Hematopoietic multipotent progenitor cell treated with erythropoietin and hydrocortisone succinate and interleukin-3 and kit ligand, for 8 days (in vitro differentiated cells): ENCODE results near the gene HTRA3.

Source experiments
- DNase-seq: peaks from one replicate; pipeline ENCODE4 v3.0.0-alpha.2; 2015

Gene HTRA3

DNA sequence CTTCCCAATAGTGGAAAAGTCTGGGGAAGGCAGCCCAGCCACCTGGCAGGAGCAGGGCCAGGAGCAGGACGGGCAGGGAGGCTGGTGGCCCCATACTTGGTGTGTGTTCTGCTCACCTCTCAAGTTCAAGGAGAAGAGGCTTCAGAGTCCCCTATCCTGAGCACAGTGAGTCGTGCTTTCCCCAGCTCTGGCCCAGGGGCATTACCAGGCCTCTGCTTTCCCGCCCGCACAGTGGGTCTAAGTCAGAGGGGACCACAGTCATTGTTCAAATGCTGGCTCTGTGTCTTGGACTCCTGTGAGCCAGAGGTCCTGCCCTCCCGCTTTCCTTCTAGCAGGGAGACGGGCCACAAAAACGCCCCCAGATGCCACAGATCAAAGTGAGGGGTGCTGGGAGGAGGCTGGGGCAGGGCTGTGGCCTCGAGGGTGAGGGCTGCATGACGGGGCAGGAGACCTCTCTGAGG lies 27.6 kb downstream of the HTRA3 start:
- no peak for DNase-seq

DNA sequence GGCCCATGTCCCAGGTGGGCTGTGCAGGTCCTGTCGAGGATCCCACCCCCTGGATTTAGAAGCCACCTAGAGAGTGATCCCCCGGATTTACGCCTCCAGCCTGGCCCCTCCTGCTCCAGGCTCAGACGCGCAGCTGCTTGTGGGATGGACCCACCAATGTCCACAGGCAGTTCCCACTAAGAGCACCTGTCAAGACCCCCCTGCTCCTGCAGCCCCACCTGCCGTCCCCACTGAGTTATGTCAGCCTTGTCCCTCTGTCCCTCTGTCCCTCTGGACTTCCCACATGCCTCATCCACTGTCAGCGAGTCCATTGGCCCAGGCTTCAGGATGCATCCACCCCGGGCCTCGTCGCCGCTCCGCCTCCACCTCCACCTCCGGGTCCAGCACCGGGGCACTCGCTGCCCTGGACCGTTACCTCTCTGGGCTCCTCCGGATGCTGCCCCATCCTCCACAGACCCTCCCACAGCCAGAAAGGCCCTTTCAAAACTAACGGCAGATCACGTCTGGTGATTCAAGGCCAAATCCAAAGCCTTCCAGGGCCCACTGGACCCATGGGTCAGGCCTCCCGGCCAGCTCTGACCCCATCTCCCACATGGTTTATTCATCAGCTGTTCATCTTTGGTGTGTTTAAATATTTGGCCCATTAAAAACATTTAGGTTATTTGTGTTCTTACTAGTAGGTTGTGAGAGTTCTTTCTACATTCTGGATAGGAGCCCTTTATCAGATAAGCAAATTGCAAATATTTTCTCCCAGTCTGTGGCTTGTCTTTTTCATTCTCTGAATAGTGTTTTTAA lies 28.3 kb downstream of the HTRA3 start:
- DNase-seq = no peak

DNA sequence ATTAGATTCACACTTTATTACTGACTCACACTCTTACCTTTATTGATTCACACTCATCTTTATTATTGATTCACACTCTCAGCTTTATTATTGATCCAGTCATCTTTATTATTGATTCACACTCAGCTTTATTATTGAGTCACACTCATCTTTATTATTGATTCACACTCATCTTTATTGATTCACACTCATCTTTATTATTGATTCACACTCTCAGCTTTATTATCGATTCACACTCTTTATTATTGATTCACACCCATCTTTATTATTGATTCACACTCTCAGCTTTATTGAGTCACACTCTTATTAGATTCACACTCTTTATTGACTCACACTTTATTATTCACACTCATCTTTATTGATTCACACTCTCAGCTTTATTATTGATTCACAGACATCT lies 31.3 kb downstream of the HTRA3 start:
- no peak for DNase-seq

GRCh38 chr4:8301851-8302730 lies 32.5 kb downstream of the HTRA3 start:
- DNase-seq = no peak

- no peak for DNase-seq
Measured at GRCh38 chr4:8303081-8303480, 33.5 kb downstream of the HTRA3 start.

DNA sequence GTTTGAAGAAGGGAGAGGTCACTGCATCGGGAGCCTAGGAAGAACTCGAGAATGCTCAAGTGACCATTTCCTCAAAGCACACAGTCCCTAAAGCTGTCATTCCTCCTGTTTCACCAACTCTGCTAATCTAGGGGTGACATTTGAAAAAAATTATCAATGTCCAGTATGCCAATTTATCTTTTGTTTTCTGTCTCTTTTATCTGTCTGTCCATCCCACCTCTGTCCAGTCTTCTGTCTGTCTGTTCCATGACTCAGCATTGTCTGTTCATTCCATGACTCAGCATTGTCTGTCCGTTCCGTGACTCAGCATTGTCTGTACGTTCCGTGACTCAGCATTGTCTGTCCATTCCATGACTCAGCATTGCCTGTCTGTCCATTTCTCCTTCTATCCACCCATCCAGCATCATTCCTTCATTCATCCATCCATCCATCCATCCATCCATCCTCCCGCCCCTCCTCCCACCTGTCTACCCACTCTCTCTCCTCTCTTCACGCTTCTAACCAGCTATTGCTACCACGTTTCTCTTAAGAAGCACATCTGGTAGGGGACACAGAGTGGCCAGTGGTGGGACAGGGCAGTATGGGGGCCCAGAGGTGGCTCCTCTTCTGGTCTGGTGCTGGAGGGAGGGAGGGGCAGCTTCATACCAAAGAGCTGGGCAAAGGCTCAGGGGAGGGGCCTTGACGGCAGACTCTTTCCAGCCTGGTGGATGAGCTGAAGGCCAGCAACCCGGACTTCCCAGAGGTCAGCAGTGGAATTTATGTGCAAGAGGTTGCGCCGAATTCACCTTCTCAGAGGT lies 34.1 kb downstream of the HTRA3 start:
- DNase-seq = peak; percentile 82

- DNase-seq = no peak
Measured at GRCh38 chr4:8304827-8305695, 35.5 kb downstream of the HTRA3 start.

DNA sequence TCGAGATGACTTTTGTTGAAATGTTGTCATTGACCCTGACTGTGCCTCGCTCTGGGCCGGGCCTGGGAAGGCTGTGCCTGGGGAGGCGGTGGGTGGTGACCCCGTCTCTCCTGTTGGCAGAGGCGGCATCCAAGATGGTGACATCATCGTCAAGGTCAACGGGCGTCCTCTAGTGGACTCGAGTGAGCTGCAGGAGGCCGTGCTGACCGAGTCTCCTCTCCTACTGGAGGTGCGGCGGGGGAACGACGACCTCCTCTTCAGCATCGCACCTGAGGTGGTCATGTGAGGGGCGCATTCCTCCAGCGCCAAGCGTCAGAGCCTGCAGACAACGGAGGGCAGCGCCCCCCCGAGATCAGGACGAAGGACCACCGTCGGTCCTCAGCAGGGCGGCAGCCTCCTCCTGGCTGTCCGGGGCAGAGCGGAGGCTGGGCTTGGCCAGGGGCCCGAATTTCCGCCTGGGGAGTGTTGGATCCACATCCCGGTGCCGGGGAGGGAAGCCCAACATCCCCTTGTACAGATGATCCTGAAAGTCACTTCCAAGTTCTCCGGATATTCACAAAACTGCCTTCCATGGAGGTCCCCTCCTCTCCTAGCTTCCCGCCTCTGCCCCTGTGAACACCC lies 36.4 kb downstream of the HTRA3 start:
- no peak for DNase-seq

DNA sequence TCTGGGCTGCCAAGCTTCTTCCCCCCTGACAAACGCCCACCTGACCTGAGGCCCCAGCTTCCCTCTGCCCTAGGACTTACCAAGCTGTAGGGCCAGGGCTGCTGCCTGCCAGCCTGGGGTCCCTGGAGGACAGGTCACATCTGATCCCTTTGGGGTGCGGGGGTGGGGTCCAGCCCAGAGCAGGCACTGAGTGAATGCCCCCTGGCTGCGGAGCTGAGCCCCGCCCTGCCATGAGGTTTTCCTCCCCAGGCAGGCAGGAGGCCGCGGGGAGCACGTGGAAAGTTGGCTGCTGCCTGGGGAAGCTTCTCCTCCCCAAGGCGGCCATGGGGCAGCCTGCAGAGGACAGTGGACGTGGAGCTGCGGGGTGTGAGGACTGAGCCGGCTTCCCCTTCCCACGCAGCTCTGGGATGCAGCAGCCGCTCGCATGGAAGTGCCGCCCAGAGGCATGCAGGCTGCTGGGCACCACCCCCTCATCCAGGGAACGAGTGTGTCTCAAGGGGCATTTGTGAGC lies 37.0 kb downstream of the HTRA3 start:
- no peak for DNase-seq

- DNase-seq = no peak
Measured at GRCh38 chr4:8307121-8307520, 37.6 kb downstream of the HTRA3 start.

DNA sequence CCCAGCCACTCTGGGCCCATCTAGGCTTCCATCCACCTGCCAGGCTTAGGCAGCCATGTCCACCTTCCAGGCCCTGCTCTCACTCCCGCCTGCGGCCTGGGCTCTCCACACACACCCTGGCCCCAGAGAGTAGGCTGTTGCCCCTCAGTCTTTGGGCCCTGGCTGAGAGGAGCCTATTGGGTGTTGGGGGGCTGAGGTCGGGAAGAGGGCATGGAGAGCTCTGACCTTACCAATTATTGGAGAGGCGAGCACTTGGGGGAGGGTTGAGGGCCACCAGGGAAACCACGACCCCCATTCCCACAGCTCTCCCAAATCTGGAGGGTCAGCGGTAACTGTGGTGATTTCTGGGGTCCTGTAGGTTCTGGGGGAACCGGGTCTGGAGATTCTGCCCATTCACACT lies 38.2 kb downstream of the HTRA3 start:
- DNase-seq = no peak

GRCh38 chr4:8308144-8308543 lies 38.6 kb downstream of the HTRA3 start:
- no peak for DNase-seq

- no peak for DNase-seq
Measured at GRCh38 chr4:8308856-8309771, 39.6 kb downstream of the HTRA3 start.

GRCh38 chr4:8310306-8310705 lies 40.8 kb downstream of the HTRA3 start:
- DNase-seq = no peak

DNA sequence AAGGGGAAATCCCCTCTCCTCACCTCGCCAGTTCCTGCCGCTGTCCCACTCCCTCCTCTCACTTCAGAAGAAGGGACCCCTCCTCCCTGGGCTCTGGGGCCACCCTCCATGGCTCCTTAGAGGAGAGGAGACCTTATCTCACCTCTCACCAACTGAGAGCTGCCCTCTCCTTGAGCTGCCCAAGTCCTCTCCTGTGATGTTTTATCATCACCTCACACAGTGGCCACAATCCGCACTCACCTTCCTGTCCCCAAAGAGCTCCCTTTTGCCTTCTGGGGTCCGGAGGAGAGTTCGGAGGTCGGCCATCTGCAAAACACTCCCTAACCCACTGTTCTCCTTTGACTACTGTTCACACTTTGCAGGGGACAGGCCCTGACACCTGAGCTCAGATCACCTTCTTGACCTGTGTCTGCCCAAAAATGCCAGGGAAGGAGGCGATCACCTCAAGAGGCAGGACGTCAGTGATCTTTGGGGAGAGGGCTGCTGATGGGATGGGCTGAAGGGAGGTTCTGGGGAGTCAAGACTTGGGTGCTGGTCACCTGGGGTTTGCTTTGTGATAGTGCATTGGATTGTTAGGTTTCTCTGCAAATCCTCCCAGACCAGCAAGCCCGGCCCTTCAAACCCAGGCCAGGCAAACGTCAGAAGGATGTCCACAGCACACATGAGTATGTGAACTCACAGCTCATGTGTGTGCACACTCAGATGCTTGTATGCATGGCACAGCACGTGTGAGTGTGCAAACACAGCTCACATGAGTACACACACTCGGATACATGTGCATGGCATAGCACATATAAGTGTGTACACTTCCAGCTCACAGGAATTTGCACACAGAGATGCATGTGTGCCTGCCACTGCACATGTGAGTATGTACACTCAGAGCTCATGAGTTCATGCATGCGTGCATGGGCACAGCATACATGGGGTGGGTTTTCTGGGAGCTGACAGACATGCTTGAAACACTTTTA lies 41.8 kb downstream of the HTRA3 start:
- DNase-seq = no peak

GRCh38 chr4:8312069-8312445 lies 42.5 kb downstream of the HTRA3 start:
- DNase-seq = no peak

DNA sequence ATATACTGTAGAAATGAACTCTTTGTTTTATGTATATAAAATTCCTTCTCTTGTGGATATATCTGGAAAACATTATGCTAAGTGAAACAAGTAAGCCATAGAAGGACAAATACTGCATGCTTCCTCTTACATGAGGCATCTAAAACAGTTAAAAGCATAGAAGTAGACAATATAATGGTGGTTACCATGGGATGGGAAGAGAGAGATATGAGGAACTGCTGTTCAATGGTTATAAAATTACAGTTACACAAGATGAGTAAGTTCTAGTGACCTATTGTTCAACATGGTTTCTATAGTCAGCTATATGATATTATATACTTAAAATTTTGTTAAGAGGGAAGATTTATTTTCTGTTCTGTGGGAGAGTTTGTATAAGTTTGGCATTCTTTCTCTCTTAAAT lies 43.4 kb downstream of the HTRA3 start:
- no peak for DNase-seq

DNA sequence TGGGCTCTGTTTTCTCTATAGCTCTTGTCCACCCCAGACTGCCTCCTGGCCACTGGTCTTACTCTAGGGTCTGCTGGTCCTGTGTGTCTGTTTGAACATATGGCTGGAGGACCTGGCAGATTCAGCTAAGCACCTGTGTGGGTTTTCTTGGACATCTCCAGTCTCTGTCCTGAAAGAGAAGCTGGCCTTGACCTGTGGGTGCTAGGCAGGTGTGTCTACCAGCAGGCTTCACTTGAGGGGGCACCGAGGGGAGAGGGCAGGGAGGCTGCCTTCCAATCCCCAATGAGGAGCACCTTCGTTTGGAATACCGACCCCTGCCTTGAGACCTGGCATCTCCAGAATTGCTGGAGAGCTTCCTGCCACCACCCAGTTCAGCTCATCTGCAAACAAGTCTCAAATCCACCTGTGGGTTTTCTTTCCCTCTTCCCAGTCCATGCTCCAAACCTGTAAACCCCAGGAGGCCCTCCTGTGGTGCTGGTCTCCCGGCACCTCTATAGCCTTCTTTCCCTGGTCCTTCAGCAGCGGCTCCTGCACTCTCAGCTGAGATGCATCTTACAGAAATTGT lies 45.2 kb downstream of the HTRA3 start:
- no peak for DNase-seq
